Activated CD8-positive, alpha-beta memory T cell treated with anti-CD3 and anti-CD28 coated beads for 1 hour (primary cell): Measurements from ENCODE around the gene SERTAD1.
"Not testable (repeated sequence)": the region's sequence is repeated elsewhere in the genome, so short reads cannot be mapped to it uniquely, and the experiment has no call there.

Source experiments
- DNase-seq, 2 donors: peaks; one replicate each; pipeline ENCODE4 v3.0.0-alpha.2; 2020; ENCODE audit warnings: low read depth in 1 of 2; ENCODE audit errors: extremely low read depth in 1 of 2

SERTAD1 gene

GRCh38 chr19:40425450-40426287 is at the start of gene SERTAD1:
Gene SERTAD1, minus strand, starts transcription at chr19:40425992. Its CDS starts 2,446 bp downstream, at chr19:40423546.
- peak; percentile 100 for DNase-seq

DNA sequence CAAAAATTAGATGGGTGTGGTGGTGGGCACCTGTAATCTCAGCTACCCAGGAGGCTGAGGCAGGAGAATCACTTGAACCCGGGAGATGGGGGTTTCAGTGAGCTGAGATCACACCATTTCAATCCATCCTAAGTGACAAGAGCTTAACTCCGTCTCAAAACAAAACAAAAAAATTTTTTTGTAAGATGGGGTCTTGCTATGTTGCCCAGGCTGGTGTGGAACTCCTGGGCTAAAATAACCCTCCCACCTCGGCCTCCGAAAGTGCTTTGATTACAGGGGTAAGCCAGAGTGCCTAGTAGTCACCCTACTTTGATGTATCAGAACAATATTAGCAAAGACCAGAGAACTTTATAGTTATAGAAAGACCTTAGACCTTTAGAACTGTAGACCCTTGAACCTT is 48.9 kb upstream of the SERTAD1 start:
- no peak for DNase-seq

- DNase-seq = no peak
These were observed 46.7 kb upstream of the SERTAD1 start for GRCh38 chr19:40472516-40472915.

DNA sequence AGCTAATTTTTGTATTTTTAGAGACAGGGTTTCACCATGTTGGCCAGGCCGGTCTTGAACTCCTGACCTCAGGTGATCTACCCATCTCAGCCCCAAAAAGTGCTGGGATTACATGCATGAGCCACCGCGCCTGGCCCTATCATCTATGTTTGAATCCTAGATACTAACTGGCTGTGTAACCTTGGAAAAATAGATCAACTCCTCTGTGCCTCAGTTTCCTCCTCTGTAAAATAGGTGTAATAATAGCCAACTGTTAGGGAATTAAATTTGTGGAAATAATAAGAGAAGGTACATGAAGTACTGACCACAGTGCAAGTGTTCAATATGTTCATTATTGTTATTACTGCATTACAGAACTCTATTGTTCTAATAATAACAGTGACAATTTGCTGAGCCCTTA is 45.3 kb upstream of the SERTAD1 start:
- no peak for DNase-seq

DNA sequence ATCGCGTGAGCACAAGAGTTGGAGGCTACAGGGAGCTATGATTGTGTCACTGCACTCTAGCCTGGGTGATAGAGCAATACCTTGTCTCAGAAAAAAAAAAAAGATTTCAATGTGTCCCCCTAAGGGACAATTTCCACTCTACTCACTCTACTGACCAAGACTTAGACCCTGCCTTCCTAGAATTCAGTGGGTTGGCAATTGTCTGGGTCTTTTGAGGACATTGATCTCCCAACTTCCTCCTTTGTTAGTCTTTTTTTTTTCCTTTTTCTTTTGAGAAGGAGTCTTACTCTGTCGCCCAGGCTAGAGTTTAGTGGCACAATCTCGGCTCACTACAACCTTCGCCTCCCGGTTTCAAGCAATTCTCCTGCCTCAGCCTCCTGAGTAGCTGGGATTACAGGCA is 43.2 kb upstream of the SERTAD1 start:
- no peak for DNase-seq

DNA sequence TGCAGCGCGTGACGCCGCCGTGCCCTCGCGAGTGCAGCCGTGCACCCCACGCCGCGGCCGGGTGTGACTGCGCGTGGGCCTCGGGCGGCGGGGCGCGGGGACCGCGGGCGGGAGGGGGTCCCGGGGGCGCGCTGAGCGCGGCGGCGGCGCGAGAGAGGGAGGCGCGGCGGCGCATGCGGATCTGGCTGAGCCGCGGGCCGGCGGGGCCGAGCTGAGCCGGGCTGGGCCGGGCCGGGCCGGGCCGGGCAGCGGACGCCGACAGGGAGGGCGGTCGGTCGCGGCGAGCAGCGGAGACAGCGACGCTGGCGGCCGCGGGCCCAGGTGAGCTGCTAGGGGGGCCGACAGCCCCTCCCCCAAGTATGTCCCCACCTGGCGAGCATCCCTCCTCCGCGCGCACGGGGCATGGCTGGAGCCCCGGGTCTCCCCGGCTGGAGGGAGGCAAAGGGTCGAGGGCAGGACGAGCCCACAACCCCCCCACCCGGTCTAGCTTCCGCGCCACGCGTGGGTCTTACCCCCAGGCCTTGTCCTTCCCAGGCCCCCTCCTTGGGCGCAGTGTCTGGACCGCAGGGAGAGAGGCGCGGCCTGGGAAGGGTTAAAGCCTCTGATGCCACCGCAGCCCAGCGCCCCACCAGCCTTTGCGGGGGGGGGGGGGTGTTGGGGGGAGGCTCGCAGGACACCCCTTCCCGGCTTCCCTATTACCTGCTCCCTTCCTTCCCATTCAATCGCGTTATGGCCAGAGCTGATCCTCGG is 41.4 kb upstream of the SERTAD1 start, which contains the start of gene SPTBN4:
Gene SPTBN4 (plus strand): TSS at position 17 of the 750 bp plus-strand sequence. CDS start 5,621 bp downstream, outside the sequence.
- no peak for DNase-seq

DNA sequence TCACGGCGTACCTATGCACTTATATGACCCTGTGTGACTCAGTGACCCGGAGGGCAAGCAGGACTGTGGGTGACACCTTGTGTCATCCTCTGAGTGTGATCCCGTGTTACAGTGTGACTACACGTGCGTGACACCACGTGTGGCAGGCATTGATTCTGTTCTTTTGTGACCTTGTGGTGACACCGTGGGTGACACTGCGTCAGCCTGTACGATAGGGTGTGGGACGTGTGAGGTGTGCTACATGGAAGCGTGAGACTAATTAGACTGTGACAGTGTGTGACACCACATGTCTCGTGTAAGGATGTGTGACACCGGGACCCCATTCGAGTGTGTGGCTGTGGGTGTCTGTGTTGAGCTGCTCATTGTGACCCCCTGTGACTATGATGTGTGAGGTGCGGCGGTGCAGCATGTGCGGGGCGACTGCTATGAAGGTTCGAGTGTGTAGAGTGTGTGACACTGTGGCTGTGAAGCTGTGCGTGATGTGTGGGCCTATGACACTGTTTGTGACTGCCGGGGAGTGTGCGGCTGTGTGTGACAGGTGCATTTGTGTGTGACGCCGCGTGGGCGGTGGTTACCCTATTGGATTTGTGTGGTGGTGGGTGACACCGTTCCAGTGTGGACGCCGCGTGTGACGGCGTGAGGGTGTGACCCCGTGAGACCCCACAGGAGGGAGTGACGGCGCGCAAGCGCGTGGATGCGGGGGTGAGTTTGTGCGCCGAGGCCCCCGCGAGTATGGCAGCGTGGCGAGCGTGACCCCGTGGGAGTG is 40.6 kb upstream of the SERTAD1 start:
- DNase-seq = peak in 1 of 2 donors; percentile 42

- DNase-seq = peak; percentile 98 to 99
These were observed 39.9 kb upstream of the SERTAD1 start, which contains the start of gene BLVRB for GRCh38 chr19:40465557-40466218. Gene BLVRB, minus strand, starts transcription at chr19:40465745. Its CDS starts 57 bp downstream, at chr19:40465688.

GRCh38 chr19:40465025-40465556 is 39.3 kb upstream of the SERTAD1 start:
- DNase-seq = no peak

GRCh38 chr19:40464059-40465024 is 38.5 kb upstream of the SERTAD1 start:
- peak; percentile 41 to 57 for DNase-seq

DNA sequence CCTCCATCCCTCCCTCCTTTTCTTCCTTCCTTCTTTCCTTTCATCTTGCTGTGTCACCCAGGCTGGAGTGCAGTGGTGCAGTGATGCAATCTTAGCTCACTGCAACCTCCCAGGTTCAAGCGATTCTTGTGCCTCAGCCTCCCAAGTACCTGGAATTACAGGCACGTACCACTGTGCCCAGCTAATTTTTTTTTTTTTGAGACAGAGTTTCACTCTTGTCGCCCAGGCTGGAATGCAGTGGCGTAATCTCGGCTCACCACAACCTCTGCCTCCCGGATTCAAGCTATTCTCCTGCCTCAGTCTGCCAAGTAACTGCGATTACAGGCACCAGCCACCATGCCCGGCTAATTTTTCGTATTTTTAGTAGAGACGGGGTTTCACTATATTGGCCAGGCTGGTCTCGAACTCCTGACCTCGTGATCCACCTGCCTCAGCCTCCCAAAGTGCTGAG is 37.8 kb upstream of the SERTAD1 start:
- DNase-seq = not testable (repeated sequence)

DNA sequence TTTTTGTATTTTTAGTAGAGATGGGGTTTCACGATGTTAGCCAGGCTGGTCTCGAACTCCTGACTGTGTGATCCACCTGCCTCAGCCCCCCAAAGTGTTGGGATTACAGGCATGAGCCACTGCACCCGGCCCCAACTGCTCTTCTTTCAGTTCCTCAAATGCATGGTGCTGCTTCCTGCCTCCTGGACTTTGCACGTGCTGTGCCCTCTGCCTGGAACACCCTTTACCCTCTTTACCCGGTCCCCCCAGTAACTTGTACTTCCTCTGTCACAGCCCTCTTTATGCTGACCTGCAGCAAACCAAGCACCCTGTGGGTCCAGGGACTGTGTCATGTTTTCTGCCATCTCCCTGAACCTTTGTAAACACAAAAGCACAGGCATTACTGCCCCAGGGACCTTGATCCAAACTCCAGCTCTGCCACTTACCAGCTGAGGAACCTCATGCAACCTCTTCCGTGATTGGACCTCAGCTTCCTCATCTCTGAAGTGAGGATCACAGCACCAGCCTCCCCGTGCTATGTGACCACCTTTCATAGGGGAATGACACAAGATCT is 36.0 kb upstream of the SERTAD1 start:
- no peak for DNase-seq

- DNase-seq = no peak
These were observed 34.4 kb upstream of the SERTAD1 start for GRCh38 chr19:40460185-40460584.

GRCh38 chr19:40458597-40458974 is 32.8 kb upstream of the SERTAD1 start:
- no peak for DNase-seq

GRCh38 chr19:40457953-40458596 is 32.3 kb upstream of the SERTAD1 start:
- DNase-seq = no peak

DNA sequence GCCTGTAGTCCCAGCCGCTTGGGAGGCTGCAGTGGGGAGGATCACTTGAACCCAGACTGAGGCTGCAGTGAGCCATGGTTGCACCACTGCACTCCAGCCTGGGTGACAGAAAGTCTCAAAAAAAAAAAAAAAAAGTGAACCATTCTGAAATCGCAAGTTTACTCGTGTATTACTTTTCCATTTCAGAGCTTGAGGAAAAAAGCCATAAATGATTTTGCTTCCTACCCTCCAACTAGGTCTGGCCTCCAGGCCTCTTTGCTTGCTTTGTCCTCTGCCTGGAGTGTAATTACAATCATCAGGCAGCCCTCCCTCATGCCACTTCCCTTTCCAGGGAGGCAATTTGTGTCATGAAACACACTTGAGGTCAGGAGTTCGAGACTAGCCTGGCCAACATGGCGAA is 31.3 kb upstream of the SERTAD1 start:
- DNase-seq = no peak

- not testable (repeated sequence) for DNase-seq
These were observed 28.2 kb upstream of the SERTAD1 start for GRCh38 chr19:40453943-40454342.

DNA sequence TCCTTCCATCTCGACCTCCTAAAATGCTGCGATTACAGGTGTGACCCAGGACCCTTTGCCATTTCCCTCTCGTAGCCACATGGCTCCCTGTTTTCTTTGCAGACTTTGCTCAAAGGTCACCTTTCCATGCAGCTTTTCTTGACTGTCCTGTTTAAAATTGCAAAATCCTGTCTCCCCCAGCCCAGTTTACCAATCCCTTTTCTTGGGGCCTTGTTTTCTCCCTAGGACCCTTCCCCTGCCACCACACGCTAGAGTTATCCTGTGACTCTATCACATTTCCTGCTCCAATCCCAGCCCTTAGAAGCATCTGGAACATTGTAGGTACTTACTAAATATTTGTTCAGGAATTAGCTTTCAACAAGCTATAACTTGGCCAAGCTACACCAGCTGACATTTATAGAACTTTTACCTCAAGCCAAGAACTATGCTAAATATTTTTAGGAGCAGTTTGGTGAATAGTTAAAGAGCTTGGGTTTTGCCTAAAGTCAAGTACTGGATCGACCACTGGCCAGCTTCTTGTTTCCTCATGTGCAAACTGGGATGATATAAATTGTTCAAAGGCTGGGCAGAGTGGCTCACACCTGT is 27.5 kb upstream of the SERTAD1 start:
- DNase-seq = no peak
